KMS-11 (cell line): ENCODE results near the gene TEAD2.

Experiments
- H2AFZ ChIP-seq: fragments of 200-600 bp; sonication (generic); 2 replicates; pipeline ENCODE4 v1.6.1; 2016; ENCODE audit warnings: antibody characterized with exemption, mixed run types, low read depth
- H3K27ac ChIP-seq: fragments of 200-600 bp; sonication (generic); 2 replicates; pipeline ENCODE4 v1.6.1; 2016; ENCODE audit warnings: mild to moderate bottlenecking, mixed run types
- H3K27me3 ChIP-seq: fragments of 200-600 bp; sonication (generic); 2 replicates; pipeline ENCODE4 v1.6.1; 2017; ENCODE audit warnings: mild to moderate bottlenecking, low read depth, mixed run types, moderate library complexity; ENCODE audit not compliant: insufficient read depth
- H3K36me3 ChIP-seq: fragments of 200-600 bp; sonication (generic); 2 replicates; pipeline ENCODE4 v1.6.1; 2017; ENCODE audit warnings: mild to moderate bottlenecking, mixed run types; ENCODE audit not compliant: insufficient read depth
- H3K4me1 ChIP-seq: fragments of 200-600 bp; sonication (generic); 2 replicates; pipeline ENCODE4 v1.6.1; 2016; ENCODE audit warnings: mild to moderate bottlenecking, low read depth, mixed run types; ENCODE audit not compliant: poor library complexity, severe bottlenecking
- H3K4me2 ChIP-seq: fragments of 200-600 bp; sonication (generic); 2 replicates; pipeline ENCODE4 v1.7.0; 2016; ENCODE audit warnings: mild to moderate bottlenecking, mixed run types
- H3K4me3 ChIP-seq: fragments of 200-600 bp; sonication (generic); IDR thresholded peaks from 2 replicates; pipeline ENCODE4 v1.6.1; 2017; ENCODE audit warnings: low read depth, low read length, mixed read lengths; ENCODE audit not compliant: insufficient read depth
- H3K79me2 ChIP-seq: fragments of 200-600 bp; sonication (generic); 2 replicates; pipeline ENCODE4 v1.6.1; 2016; ENCODE audit warnings: low read depth, mixed run types; ENCODE audit not compliant: insufficient read depth
- H3K9ac ChIP-seq: fragments of 200-600 bp; sonication (generic); 2 replicates; pipeline ENCODE4 v1.6.1; 2016; ENCODE audit warnings: mild to moderate bottlenecking, mixed run types
- H4K20me1 ChIP-seq: fragments of 200-600 bp; sonication (generic); 2 replicates; pipeline ENCODE4 v1.6.1; 2016; ENCODE audit warnings: mild to moderate bottlenecking, mixed run types; ENCODE audit not compliant: insufficient read depth
- TF ChIP-seq, protein P1 (sequence below): fragments of 200-600 bp; sonication (generic); conservative IDR thresholded peaks from 2 replicates; pipeline ENCODE4 v1.6.1; 2017; ENCODE audit warnings: low read depth, mild to moderate bottlenecking, antibody characterized with exemption, low read length, moderate library complexity, mixed read lengths

TEAD2 gene

DNA sequence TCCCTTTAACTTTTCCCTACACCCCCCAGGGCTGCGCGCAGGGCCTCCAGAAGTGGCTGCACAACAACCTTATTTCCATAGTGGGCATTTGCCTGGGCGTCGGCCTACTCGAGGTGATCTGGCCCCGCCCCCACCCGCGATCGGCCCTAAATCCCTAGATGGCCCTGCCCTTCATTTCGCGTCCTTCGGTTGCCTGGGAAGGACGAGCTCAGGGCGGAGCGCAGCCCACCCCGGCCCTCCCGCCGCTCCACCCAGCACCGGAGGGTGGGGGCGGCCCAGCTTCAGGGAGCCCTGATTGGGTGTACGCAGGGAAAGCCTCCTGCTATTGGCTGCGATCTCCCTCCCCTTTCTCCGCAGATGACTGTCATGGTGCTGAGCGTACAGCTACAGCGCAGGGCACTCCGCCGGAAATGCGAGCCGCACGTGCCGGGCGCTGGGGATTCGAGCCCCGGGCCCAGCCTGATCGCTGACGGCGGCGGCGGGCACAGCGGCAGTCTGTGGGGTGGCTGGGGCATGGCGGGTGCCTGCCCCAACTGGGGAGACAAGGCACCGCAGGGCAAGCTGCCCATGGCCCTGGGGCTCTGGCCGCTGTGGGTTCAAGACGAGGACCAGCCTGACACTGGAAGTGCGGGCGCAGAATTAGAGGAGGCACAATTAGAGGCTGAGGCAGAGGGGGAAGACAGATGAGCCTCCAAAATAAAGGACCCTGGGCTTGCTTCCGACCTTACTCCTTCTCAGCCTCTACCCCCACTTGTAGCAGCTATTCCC is 22.7 kb downstream of the TEAD2 start:
- H3K27me3 ChIP-seq: peaks cover 34% of the 10 kb centered on the region; the same call in 1 of the 2 replicates
- peaks cover 2% of the 10 kb centered on the region for H3K4me1 ChIP-seq
- no peak overlapping the region for H3K27ac ChIP-seq
- H2AFZ ChIP-seq: no peak overlapping the region
- TF ChIP-seq, protein P1, sequence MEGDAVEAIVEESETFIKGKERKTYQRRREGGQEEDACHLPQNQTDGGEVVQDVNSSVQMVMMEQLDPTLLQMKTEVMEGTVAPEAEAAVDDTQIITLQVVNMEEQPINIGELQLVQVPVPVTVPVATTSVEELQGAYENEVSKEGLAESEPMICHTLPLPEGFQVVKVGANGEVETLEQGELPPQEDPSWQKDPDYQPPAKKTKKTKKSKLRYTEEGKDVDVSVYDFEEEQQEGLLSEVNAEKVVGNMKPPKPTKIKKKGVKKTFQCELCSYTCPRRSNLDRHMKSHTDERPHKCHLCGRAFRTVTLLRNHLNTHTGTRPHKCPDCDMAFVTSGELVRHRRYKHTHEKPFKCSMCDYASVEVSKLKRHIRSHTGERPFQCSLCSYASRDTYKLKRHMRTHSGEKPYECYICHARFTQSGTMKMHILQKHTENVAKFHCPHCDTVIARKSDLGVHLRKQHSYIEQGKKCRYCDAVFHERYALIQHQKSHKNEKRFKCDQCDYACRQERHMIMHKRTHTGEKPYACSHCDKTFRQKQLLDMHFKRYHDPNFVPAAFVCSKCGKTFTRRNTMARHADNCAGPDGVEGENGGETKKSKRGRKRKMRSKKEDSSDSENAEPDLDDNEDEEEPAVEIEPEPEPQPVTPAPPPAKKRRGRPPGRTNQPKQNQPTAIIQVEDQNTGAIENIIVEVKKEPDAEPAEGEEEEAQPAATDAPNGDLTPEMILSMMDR: no peak
- H4K20me1 ChIP-seq: no peaks in the 10 kb centered on the region
- H3K4me3 ChIP-seq: no peak overlapping the region
- no peak overlapping the region for H3K4me2 ChIP-seq
- H3K79me2 ChIP-seq: no peaks in the 10 kb centered on the region
- no peaks in the 10 kb centered on the region for H3K36me3 ChIP-seq
- no peak overlapping the region for H3K9ac ChIP-seq

- H3K4me1 ChIP-seq: peaks cover 2% of the 10 kb centered on the region
These were observed 23.4 kb downstream of the TEAD2 start for GRCh38 chr19:49338691-49339300.

DNA sequence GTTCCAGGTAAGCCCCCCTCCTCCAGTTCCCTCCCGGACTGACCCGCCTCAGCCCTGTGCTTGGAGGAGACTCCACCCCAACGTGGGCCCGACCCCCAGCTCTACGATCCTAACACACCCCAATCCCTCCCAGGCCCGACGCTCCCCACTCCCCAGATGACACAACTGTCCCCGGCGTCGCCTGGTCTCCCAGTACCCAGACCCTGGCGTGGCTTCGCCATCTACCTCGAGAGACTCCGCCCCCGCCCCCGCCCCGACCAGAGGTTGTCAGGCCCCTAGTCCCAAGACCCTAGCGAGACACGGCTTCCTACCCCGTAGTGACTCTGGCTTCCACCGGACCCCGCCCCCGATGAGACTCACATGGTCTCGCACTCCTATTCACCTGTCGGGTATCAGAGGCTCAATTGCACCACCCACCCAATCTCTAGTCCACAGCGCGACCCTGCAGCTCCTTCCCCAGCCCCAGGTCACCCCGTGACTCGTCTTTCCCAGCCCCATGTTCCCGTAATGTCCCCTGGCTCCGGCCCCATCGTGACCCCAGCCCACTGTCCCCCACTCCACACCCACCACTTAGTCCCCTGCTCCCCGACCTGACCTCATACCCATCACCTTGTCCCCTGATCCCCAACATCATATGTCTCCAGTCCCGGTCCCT is 24.1 kb downstream of the TEAD2 start:
- H3K4me2 ChIP-seq: no peak overlapping the region
- no peaks in the 10 kb centered on the region for H3K79me2 ChIP-seq
- TF ChIP-seq, protein P1: no peak
- H3K4me1 ChIP-seq: peaks cover 2% of the 10 kb centered on the region
- H3K27me3 ChIP-seq: peaks cover 34% of the 10 kb centered on the region; the same call in 1 of the 2 replicates
- H3K4me3 ChIP-seq: no peak overlapping the region
- H2AFZ ChIP-seq: no peak overlapping the region
- no peaks in the 10 kb centered on the region for H4K20me1 ChIP-seq
- no peak overlapping the region for H3K9ac ChIP-seq
- no peaks in the 10 kb centered on the region for H3K36me3 ChIP-seq
- no peak overlapping the region for H3K27ac ChIP-seq

More at GRCh38 chr19:49338691-49339300, 23.4 kb downstream of the TEAD2 start:
- H2AFZ ChIP-seq: no peak overlapping the region
- no peaks in the 10 kb centered on the region for H3K36me3 ChIP-seq
- H4K20me1 ChIP-seq: no peaks in the 10 kb centered on the region
- TF ChIP-seq, protein P1: no peak
- no peak overlapping the region for H3K9ac ChIP-seq
- H3K4me3 ChIP-seq: no peak overlapping the region
- H3K79me2 ChIP-seq: no peaks in the 10 kb centered on the region
- H3K4me2 ChIP-seq: no peak overlapping the region
- H3K27ac ChIP-seq: no peak overlapping the region
- H3K27me3 ChIP-seq: peaks cover 34% of the 10 kb centered on the region; the same call in 1 of the 2 replicates

DNA sequence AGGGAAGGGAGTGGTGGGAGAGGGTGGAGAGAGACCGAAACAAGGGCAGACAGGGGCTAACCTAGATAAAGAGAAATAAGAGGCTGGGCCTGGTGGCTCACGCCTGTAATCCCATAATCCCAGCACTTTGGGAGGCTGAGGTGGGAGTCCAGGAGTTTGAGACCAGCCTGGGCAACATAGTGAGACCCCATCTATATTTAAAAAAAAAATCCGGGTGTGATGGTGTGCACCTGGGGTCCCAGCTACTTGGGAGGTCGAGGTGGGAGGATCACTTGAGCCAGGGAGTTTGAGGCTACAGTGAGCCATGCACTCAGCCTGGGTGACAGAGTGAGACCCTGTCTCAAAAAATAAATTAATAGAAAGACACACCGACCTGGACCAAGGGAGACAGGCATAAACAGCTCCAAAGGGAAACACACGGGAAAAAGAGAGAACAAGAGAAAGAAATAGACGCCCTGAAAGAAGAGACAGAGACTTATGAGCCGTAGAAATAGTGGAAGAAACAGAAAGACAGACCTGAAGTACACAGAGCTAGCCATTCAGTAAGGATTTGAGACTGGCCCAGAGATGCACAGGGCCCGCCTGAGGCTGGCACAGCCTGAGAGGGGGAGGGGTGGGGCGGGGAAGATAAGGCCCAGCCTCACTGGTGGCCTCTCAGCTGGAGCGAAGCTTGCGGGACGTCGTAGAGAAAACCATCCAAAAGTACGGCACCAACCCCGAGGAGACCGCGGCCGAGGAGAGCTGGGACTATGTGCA is 24.8 kb downstream of the TEAD2 start:
- Histone ChIP-seq H3K79me2 (no peaks in the 10 kb centered on the region), H3K27ac (no peak overlapping the region), H3K9ac (no peak overlapping the region), H2AFZ (no peak overlapping the region), H3K27me3 (peaks cover 28% of the 10 kb centered on the region; the same call in 1 of the 2 replicates), H3K4me2 (no peak overlapping the region), H4K20me1 (no peaks in the 10 kb centered on the region), H3K36me3 (no peaks in the 10 kb centered on the region), H3K4me1 (peaks cover 2% of the 10 kb centered on the region), H3K4me3 (no peak overlapping the region)
- TF ChIP-seq, protein P1: no peak
